ENCODE measurements around the gene VSIR. TPM values are rescaled to one million over a fixed set of nuclear protein-coding genes. Genes with fewer than 3 reads are reported as not detected.

The VSIR gene
- total RNA-seq (10 to 100 TPM; 24.6 to 46.7 (median 40.3) TPM), polyA plus RNA-seq (10 to 100 TPM; 12.0 to 73.1 (median 30.7) TPM)

- Histone ChIP-seq H3K36me3 (no peaks in the 10 kb centered on the region), H3K27me3 (no peaks in the 10 kb centered on the region), H3K27ac (peak within 1 kb of the TSS; percentile 89 to 98 (median 92)), H3K9me3 (no peaks in the 10 kb centered on the region), H3K4me3 (peak within 1 kb of the TSS; percentile 67 to 87 (median 70)), H3K4me1 (peaks cover 0 to 61% (median 51%) of the 10 kb centered on the region in 4 donors)
- 1% methylated on average over 55 of the region's 55 CpGs for WGBS, 2 donors
- TF ChIP-seq, protein P1, sequence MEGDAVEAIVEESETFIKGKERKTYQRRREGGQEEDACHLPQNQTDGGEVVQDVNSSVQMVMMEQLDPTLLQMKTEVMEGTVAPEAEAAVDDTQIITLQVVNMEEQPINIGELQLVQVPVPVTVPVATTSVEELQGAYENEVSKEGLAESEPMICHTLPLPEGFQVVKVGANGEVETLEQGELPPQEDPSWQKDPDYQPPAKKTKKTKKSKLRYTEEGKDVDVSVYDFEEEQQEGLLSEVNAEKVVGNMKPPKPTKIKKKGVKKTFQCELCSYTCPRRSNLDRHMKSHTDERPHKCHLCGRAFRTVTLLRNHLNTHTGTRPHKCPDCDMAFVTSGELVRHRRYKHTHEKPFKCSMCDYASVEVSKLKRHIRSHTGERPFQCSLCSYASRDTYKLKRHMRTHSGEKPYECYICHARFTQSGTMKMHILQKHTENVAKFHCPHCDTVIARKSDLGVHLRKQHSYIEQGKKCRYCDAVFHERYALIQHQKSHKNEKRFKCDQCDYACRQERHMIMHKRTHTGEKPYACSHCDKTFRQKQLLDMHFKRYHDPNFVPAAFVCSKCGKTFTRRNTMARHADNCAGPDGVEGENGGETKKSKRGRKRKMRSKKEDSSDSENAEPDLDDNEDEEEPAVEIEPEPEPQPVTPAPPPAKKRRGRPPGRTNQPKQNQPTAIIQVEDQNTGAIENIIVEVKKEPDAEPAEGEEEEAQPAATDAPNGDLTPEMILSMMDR (IDR thresholded peaks at IDR 0.05): peak; percentile 46 to 91 (median 53)
- TF ChIP-seq EP300 (IDR thresholded peaks at IDR 0.05): no peak
- TF ChIP-seq POLR2A (IDR thresholded peaks at IDR 0.05): peak; percentile 78 to 86
- TF ChIP-seq POLR2AphosphoS5 (IDR thresholded peaks at IDR 0.05): peak; percentile 87 to 97 (median 96)
- DNase-seq: peak; percentile 96
- intact Hi-C loops (cut with DNase I): loop anchor here (1.0 to 10.0 kb wide), 4 partner anchors 46 to 455 kb away; partner anchors contain the start of gene SLC29A3
Observed at GRCh38 chr10:71773221-71773971, at the start of gene VSIR. VSIR (minus strand) TSS chr10:71773520; CDS start chr10:71773439, 81 bp downstream.

- Histone ChIP-seq H3K27ac (no peak overlapping the region), H3K27me3 (no peaks in the 10 kb centered on the region), H3K9me3 (no peaks in the 10 kb centered on the region), H3K36me3 (peaks cover 70 to 100% (median 91%) of the 10 kb centered on the region in 4 donors), H3K4me3 (no peak overlapping the region), H3K4me1 (no peaks in the 10 kb centered on the region)
- intact Hi-C loops (cut with DNase I): no loop called here
- no peak for TF ChIP-seq EP300 (IDR thresholded peaks at IDR 0.05)
- no peak for TF ChIP-seq POLR2AphosphoS5 (IDR thresholded peaks at IDR 0.05)
- no peak for TF ChIP-seq POLR2A (IDR thresholded peaks at IDR 0.05)
- no peak for DNase-seq
- WGBS, 2 donors: 80 to 83% methylated on average over 9 of the region's 9 CpGs
Observed at GRCh38 chr10:71821909-71822763, 48.8 kb upstream of the VSIR start.

DNA sequence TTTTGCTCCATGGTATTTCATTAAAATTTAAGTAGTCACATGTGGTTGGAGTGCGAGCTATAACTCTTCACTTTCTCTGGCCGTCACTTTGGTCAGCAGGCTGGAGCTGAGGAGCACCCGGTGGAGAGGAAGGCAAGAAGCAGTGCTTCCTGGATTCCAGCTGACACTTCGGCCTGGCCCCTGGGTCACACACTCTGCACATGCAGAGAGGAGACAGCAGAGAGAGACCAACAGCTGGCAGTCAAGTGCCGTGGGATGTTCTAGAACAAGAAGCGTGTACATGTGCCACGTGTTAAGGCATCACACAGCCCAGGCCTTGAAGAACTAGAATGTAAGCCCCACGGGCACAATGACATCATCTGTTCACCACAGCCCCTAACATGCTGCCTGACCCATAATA, 47.6 kb upstream of the VSIR start:
- H3K27me3 ChIP-seq: no peaks in the 10 kb centered on the region
- H3K36me3 ChIP-seq: peaks cover 65 to 100% (median 87%) of the 10 kb centered on the region in 4 donors
- WGBS, 2 donors: 91 to 92% methylated on average over 8 of the region's 8 CpGs
- no peak overlapping the region for H3K27ac ChIP-seq
- no peak overlapping the region for H3K4me3 ChIP-seq
- no peak for DNase-seq
- no peaks in the 10 kb centered on the region for H3K9me3 ChIP-seq
- H3K4me1 ChIP-seq: no peaks in the 10 kb centered on the region
- intact Hi-C loops (cut with DNase I): no loop called here
- no peak for TF ChIP-seq POLR2AphosphoS5 (IDR thresholded peaks at IDR 0.05)
- TF ChIP-seq, protein P1 (IDR thresholded peaks at IDR 0.05): no peak
- TF ChIP-seq EP300 (IDR thresholded peaks at IDR 0.05): no peak
- TF ChIP-seq POLR2A (IDR thresholded peaks at IDR 0.05): no peak

GRCh38 chr10:71819985-71820384, 46.7 kb upstream of the VSIR start:
- H3K36me3 ChIP-seq: peaks cover 55 to 100% (median 85%) of the 10 kb centered on the region in 4 donors
- no peaks in the 10 kb centered on the region for H3K27me3 ChIP-seq
- DNase-seq: no peak
- WGBS, 2 donors: 83 to 84% methylated on average over 6 of the region's 6 CpGs
- no peaks in the 10 kb centered on the region for H3K9me3 ChIP-seq
- H3K4me3 ChIP-seq: no peak overlapping the region
- TF ChIP-seq EP300 (IDR thresholded peaks at IDR 0.05): no peak
- TF ChIP-seq, protein P1 (IDR thresholded peaks at IDR 0.05): no peak
- no peak for TF ChIP-seq POLR2AphosphoS5 (IDR thresholded peaks at IDR 0.05)
- TF ChIP-seq POLR2A (IDR thresholded peaks at IDR 0.05): no peak
- no peaks in the 10 kb centered on the region for H3K4me1 ChIP-seq
- H3K27ac ChIP-seq: no peak overlapping the region
- intact Hi-C loops (cut with DNase I): no loop called here

DNA sequence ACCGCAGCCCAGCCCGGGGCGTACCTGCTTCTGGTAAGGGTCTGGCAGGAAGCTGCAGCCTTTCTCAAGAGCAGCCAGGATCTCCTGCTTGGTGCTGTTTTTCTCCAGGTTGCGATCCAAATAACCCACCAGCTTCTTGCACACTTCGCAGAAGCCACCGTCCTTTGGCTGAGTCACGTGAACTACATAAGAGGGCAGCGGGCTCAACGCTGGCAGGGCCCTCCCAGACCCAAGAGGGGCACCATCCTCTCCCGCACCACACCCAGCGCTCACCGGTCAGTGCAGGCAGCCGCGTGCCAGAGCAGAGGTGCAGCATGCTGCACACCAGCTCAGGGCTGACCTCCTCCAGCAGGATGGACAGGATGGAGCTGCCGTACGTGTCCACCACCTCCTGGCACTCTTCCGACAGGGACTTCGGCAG, 46.1 kb upstream of the VSIR start:
- Histone ChIP-seq H3K36me3 (peaks cover 53 to 96% (median 80%) of the 10 kb centered on the region in 4 donors), H3K27me3 (no peaks in the 10 kb centered on the region), H3K4me3 (no peak overlapping the region), H3K4me1 (no peaks in the 10 kb centered on the region), H3K9me3 (no peaks in the 10 kb centered on the region), H3K27ac (no peak overlapping the region)
- TF ChIP-seq POLR2A (IDR thresholded peaks at IDR 0.05) (no peak), POLR2AphosphoS5 (IDR thresholded peaks at IDR 0.05) (no peak), EP300 (IDR thresholded peaks at IDR 0.05) (no peak)
- TF ChIP-seq, protein P1 (IDR thresholded peaks at IDR 0.05): no peak
- WGBS, 2 donors: 91 to 97% methylated on average over 18 of the region's 18 CpGs
- no peak for DNase-seq
- intact Hi-C loops (cut with DNase I): no loop called here
